Psoas muscle (tissue), 8 donors: ENCODE measurements around the gene CDH8. TPM values are rescaled to one million over a fixed set of nuclear protein-coding genes. Genes with fewer than 3 reads are reported as not detected.

Source experiments
- ATAC-seq, 4 donors: fragments of 200-7000 bp; cut with Tn5 transposase; one replicate each; pipeline ENCODE4 v1.9.1; 2020; ENCODE audit warnings: moderate library complexity in 3 of 4, mild to moderate bottlenecking in 2 of 4
- DNase-seq, 2 donors: peaks; one replicate each; pipeline ENCODE4 v3.0.0-alpha.2; 2020
- H3K27ac ChIP-seq: fragments of 200-600 bp; one replicate; pipeline ENCODE4 v1.8.0; 2022
- H3K27me3 ChIP-seq, 3 donors: fragments of 200-600 bp in 1 of 3; one replicate each; pipeline versions ENCODE4 v1.6.1 to v1.8.0; 2013 to 2022; ENCODE audit warnings: low read length in 2 of 3, mild to moderate bottlenecking in 2 of 3, moderate library complexity in 1 of 3; ENCODE audit not compliant: insufficient read depth in 3 of 3
- H3K36me3 ChIP-seq, 2 donors: fragments of 200-600 bp in 1 of 2; one replicate each; pipeline versions ENCODE4 v1.6.1 to v1.8.0; 2013 to 2022; ENCODE audit warnings: low read depth in 1 of 2, mild to moderate bottlenecking in 1 of 2, moderate library complexity in 1 of 2; ENCODE audit not compliant: insufficient read depth in 1 of 2
- H3K4me1 ChIP-seq: fragments of 200-600 bp; one replicate; pipeline ENCODE4 v1.8.0; 2022
- H3K4me3 ChIP-seq: fragments of 200-600 bp; one replicate; pipeline ENCODE4 v1.8.0; 2022; ENCODE audit warnings: mild to moderate bottlenecking
- H3K9me3 ChIP-seq: fragments of 200-600 bp; one replicate; pipeline ENCODE4 v1.8.0; 2022
- WGBS, 3 donors: extraction: QIAGEN DNeasy Blood & Tissue Kit; methylation state at CpG; one replicate each; pipeline versions ENCODE4 v1.1.6 to v1.1.7; 2013; 5-methylcytosine and 5-hydroxymethylcytosine counted together
- intact Hi-C, 2 donors: fragments of 100-400 bp; cut with DNase I; formaldehyde crosslinking; loops; one replicate each; pipeline versions ENCODE4 v1.11.0 to v1.14.2; 2022
- polyA plus RNA-seq, 3 donors: library from polyadenylated mRNA; stranded (reverse); fragments of 200-250 nt; gene quantifications; one replicate each; pipeline ENCODE4 v1.2.3, GENCODE V29; 2013
- total RNA-seq, 4 donors: library from RNA; stranded (reverse); fragmentation: NEBNext Ultra II Directional in 2 of 4; extraction: Animal tissue kit (Norgen Biotek cat#: 25700) in 2 of 4; gene quantifications; one replicate each; pipeline versions ENCODE4 v1.2.1 to v1.2.4, GENCODE V29; 2021 to 2023
- TF ChIP-seq, protein P1 (sequence below): fragments of 200-600 bp; IDR thresholded peaks from one replicate; pipeline ENCODE4 v1.8.0; 2022; ENCODE audit warnings: antibody characterized with exemption
- donor health status: healthy with polysubstance abuse.
- donor health status: DM: no; HTN: no; CAD: no; lungs with moderate emphysema.
- donor health status: Bipolar disorder and iron deficiency.
- donor health status: healthy.
- donor health status: DM: yes; HTN: yes; CAD: no.
- donor health status: DM: no; HTN: no; CAD: no.
- donor health status: DM: no; HTN: no; CAD: no.
- donor health status: DM: yes; HTN: yes; CAD: no.

CDH8 gene
- total and polyA plus RNA-seq, 7 donors: 0.13 to 1.2 (median 0.58) TPM

DNA sequence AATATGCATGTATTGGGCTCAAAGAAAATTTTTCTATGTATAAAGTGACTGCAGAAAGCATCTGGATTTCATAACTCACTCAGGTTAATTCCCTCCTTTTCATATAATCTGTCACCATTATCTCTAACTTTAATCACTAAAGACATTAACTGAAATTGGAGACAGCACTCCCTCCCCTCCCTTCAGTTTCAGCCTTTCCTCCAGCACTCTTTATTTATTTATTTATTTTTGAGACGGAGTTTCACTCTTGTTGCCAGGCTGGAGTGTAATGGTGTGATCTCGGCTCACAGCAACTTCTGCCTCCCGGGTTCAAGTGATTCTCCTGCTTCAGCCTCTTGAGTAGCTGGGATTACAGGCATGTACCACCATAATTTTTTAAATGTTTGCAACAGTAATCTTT is 43.1 kb downstream of the CDH8 start:
- Histone ChIP-seq H3K27me3 (no peaks in the 10 kb centered on the region), H3K4me1 (no peaks in the 10 kb centered on the region), H3K4me3 (no peak overlapping the region), H3K36me3 (no peaks in the 10 kb centered on the region), H3K9me3 (no peaks in the 10 kb centered on the region), H3K27ac (no peak overlapping the region)
- ATAC-seq: no peak
- intact Hi-C loops: no loop called here
- TF ChIP-seq, protein P1, sequence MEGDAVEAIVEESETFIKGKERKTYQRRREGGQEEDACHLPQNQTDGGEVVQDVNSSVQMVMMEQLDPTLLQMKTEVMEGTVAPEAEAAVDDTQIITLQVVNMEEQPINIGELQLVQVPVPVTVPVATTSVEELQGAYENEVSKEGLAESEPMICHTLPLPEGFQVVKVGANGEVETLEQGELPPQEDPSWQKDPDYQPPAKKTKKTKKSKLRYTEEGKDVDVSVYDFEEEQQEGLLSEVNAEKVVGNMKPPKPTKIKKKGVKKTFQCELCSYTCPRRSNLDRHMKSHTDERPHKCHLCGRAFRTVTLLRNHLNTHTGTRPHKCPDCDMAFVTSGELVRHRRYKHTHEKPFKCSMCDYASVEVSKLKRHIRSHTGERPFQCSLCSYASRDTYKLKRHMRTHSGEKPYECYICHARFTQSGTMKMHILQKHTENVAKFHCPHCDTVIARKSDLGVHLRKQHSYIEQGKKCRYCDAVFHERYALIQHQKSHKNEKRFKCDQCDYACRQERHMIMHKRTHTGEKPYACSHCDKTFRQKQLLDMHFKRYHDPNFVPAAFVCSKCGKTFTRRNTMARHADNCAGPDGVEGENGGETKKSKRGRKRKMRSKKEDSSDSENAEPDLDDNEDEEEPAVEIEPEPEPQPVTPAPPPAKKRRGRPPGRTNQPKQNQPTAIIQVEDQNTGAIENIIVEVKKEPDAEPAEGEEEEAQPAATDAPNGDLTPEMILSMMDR: no peak
- no peak for DNase-seq
- WGBS, 3 donors: 26 to 38% (median 36%) methylated on average over 3 of the region's 3 CpGs

DNA sequence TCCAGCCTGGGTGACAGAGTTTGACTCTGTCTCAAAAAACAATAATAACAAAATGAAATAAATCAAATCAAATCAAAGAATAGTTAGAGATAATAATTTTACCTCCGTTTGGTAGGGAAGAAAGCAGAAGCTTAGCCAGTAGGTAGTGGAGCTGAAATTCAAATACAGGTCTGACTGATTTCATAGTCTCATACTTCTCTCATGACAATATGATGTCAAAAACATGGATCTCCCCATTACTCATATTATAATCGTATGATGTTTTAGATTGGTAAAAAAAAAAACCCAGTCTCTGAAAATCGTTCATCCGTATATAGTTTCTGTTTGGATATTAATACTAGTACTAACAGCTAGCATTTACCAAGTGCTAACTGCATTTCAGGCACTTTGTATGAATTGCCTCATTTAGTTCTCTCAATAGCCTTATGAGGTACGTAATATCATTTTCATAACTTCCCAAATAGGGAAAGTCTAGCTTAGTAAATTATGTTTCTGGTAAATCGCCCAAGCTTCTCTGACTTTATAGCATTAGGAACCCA is 48.7 kb downstream of the CDH8 start:
- Histone ChIP-seq H3K36me3 (no peaks in the 10 kb centered on the region), H3K4me1 (no peaks in the 10 kb centered on the region), H3K9me3 (no peaks in the 10 kb centered on the region), H3K27ac (no peak overlapping the region), H3K4me3 (no peak overlapping the region), H3K27me3 (no peaks in the 10 kb centered on the region)
- TF ChIP-seq, protein P1: no peak
- ATAC-seq (no peak), DNase-seq (no peak)
- 83 to 88% (median 88%) methylated on average over 6 of the region's 6 CpGs for WGBS, 3 donors
- intact Hi-C loops: no loop called here

DNA sequence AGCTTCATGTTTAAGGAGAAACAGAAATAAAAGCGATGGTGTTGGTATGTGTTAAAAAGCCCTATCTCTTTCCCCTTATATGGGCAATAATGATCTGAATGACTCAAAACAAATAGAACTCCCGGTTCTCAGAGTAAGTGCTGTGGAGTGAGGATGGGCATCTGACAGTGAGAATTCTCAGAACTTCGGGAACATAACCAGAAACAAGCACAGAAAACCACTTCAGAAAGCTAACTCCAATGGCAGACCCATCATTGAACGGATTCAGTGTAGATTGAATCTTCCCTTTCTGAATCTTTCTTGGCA is 67.2 kb downstream of the CDH8 start:
- no peaks in the 10 kb centered on the region for H3K27me3 ChIP-seq
- no peaks in the 10 kb centered on the region for H3K36me3 ChIP-seq
- intact Hi-C loops: no loop called here
- H3K4me3 ChIP-seq: no peak overlapping the region
- no peak overlapping the region for H3K27ac ChIP-seq
- no peaks in the 10 kb centered on the region for H3K4me1 ChIP-seq
- TF ChIP-seq, protein P1: no peak
- ATAC-seq (no peak), DNase-seq (no peak)
- WGBS, 3 donors: 69 to 75% (median 72%) methylated on average over 4 of the region's 4 CpGs
- H3K9me3 ChIP-seq: no peaks in the 10 kb centered on the region

DNA sequence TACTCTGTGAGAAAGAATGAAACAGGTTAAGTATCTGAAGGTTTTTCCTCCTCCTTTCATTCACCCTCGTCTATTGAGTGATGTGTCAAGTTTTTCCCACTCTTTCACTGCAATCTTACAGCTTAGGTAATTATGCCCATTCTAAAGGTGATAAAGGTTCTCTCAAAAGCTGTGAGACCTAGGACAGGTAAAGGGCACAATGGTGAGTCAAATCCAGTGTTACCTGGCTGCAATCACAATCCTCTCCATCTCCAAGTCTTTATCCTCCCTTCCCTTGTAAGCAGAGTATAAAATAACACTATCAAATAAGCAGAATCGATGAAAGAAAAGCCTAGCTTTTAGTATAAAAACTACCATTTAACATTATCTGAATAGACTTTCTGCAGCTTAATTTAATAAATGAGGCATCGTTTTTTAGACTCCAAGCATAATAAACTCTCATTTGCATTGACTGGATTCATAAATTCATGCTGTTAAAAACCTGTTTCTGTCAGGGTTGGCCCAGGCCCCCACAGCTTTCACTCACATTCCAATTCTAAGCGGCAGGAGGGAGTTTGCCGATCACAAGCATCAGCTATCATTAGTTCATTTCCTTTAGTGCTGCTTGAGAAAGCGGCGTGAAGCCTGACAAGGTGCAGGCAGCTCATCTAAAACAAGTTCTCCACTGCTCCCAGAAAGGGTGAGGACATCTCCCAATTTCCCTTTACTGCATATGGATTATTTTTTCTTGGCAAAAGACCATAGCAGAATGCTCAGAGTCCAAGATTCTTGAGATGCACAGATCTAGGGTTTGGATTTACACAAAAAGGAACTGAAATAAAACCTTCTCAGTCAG is 67.8 kb downstream of the CDH8 start:
- no peak for DNase-seq
- no peak overlapping the region for H3K27ac ChIP-seq
- H3K4me3 ChIP-seq: no peak overlapping the region
- TF ChIP-seq, protein P1: no peak
- no peak for ATAC-seq
- H3K9me3 ChIP-seq: no peaks in the 10 kb centered on the region
- intact Hi-C loops: no loop called here
- H3K27me3 ChIP-seq: no peaks in the 10 kb centered on the region
- no peaks in the 10 kb centered on the region for H3K4me1 ChIP-seq
- WGBS, 3 donors: 45 to 52% (median 50%) methylated on average over 7 of the region's 7 CpGs
- H3K36me3 ChIP-seq: no peaks in the 10 kb centered on the region
